Myometrial cell (primary cell): ENCODE data around the gene OR2B3. TPM values are rescaled to one million over a fixed set of nuclear protein-coding genes. Genes with fewer than 3 reads are reported as not detected.

Source experiments
- total RNA-seq: library from RNA; depleted of rRNA; stranded (reverse); fragments of >200 nt; gene quantifications from 2 replicates; pipeline ENCODE4 v1.2.3, GENCODE V29; 2015

The OR2B3 gene, protein sequence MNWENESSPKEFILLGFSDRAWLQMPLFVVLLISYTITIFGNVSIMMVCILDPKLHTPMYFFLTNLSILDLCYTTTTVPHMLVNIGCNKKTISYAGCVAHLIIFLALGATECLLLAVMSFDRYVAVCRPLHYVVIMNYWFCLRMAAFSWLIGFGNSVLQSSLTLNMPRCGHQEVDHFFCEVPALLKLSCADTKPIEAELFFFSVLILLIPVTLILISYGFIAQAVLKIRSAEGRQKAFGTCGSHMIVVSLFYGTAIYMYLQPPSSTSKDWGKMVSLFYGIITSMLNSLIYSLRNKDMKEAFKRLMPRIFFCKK
- total RNA-seq = not detected in 2 replicates

DNA sequence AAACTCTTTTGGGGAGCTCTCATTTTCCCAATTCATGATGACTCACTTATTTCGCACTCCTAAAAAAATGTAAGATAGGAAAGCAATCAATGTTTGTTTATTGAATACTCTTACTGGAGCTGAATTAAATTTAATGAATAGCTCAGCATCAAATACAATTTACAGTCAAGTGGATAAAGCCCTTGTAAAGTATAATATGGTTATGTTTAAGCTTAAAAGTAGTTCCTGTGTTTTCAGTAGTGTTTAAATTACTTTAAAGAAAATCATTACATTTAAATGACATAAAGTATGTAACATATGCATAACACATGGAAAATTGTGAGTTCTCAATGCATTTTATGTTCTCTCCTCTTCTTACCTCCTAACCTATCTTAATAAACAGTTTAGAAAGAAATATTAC is at the start of gene OR2B3:
TSS of gene OR2B3 (minus strand) at position 101 of the 400 bp plus-strand sequence. CDS start at position 36, 65 bp downstream.

DNA sequence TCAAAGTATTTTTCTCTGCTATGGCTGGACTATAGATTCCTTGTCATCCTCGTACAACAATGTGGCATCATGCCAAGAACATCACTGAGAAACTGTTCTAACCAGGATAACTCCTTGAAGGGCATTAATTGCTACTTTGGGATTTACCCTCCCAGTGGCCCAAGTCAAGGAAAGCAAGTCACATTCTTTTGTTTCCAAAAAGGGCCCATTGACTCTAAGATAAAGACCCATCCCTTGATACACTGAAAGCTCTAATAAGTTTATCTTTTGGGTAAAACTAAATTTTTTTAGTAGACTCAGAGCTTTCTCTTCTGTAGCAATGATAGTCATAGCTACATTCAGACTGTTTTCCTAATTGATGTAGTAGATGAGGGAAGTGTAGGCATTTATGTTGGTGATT is 20.6 kb upstream of the OR2B3 start, which contains the start of gene OR2J3:
TSS of gene OR2J3 (plus strand) at position 301 of the 400 bp plus-strand sequence. CDS start 3,833 bp downstream, outside the sequence.

DNA sequence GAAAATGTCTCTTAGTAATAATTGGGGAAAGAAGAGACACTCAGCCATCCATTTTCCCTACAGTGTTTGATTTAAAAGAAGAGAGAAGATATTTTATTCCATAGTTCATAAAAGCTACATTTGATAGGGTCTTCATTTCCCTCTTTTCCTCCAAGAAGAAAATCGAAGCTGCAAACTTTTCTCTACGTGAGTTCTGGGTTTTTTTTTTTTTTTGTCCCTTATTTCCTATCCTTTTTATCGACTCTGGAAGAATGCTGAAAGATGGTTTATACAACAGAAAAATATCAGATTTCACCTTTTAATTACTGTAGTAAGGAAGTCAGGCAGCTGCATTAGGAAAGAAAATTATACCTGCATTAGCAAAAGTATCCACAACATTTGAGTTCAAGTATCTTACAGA is 12.1 kb upstream of the OR2B3 start, which contains the start of gene OR2J1:
TSS of gene OR2J1 (plus strand) at position 301 of the 400 bp plus-strand sequence. CDS start 1,453 bp downstream, outside the sequence.

DNA sequence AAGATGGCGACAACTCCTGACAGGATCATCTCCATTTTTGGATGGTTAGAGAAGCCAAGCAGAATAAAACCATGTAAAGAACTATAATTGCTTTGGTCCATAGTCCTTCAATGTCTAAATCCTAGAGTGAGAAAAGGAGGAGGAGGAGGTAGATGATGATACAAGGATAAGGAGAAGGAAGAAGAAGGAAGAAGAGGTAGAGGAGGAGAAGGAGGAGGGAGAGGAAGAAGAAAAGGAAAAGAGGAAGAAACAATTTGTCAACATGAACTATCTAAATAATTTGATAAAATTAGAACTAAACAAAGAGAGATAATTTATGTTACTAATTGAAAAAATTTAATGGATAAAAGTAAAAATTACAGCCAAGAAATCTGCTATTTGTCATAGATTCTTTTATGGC is 42.0 kb downstream of the OR2B3 start, which contains the start of gene OR2W1:
TSS of gene OR2W1 (minus strand) at position 101 of the 400 bp plus-strand sequence. CDS start at position 101, 0 bp downstream.

Other genes with a start within 250 kb of the OR2B3 start
- 51.9 and 55.4 TPM in 2 replicates for gene TRIM27, start 163.3 kb downstream of the OR2B3 start, total RNA-seq
- gene ZNF311, start 82.0 kb downstream of the OR2B3 start, total RNA-seq = 0.29 and 1.2 TPM in 2 replicates
- gene OR2W1, start 42.1 kb downstream of the OR2B3 start, total RNA-seq = not detected in 2 replicates
- gene OR2J1, start 12.2 kb upstream of the OR2B3 start, total RNA-seq = not detected in 2 replicates
- not detected in 2 replicates for gene OR2J3, start 20.7 kb upstream of the OR2B3 start, total RNA-seq
- not detected in 2 replicates for gene OR2J2, start 83.6 kb upstream of the OR2B3 start, total RNA-seq
- not detected in 2 replicates for gene OR14J1, start 214.4 kb upstream of the OR2B3 start, total RNA-seq